Measurements from ENCODE around the gene SYT14.

SYT14 gene

GRCh38 chr1:210217482-210217881 is 279.5 kb downstream of the SYT14 start:
- no peaks in the 10 kb centered on the region for H3K79me2 ChIP-seq (ENCODE audit: insufficient read depth, low read length)
- H3K9ac ChIP-seq (ENCODE audit: low read length), result no peak overlapping the region
- H3K9me2 ChIP-seq (replicated peaks; ENCODE audit: insufficient read depth, low read length), result no peaks in the 10 kb centered on the region
- no peaks in the 10 kb centered on the region for H3F3A ChIP-seq (ENCODE audit: insufficient read depth)
- TF ChIP-seq CTCF (IDR thresholded peaks at IDR 0.05; ENCODE audit: insufficient read depth, low read length, poor library complexity, severe bottlenecking), result no peak
- no peak for TF ChIP-seq EZH2phosphoT487 (conservative IDR thresholded peaks at IDR 0.05; ENCODE audit: low read length)
- no peaks in the 10 kb centered on the region for H4K20me1 ChIP-seq (ENCODE audit: low read depth, low read length)
- no peak overlapping the region for H3K4me3 ChIP-seq (ENCODE audit: insufficient read depth, low read length, poor library complexity, severe bottlenecking)
- no peak overlapping the region for H3K4me2 ChIP-seq (ENCODE audit: low read depth, low read length, poor library complexity, severe bottlenecking)
- H3K27ac ChIP-seq (ENCODE audit: low read depth, low read length), result no peak overlapping the region
- H3K9me3 ChIP-seq (ENCODE audit: insufficient read depth, low read length), result no peaks in the 10 kb centered on the region
- H3K27me3 ChIP-seq (ENCODE audit: low read length), result no peaks in the 10 kb centered on the region
- H3K36me3 ChIP-seq (ENCODE audit: low read length), result no peaks in the 10 kb centered on the region
- no peak overlapping the region for H2AFZ ChIP-seq (ENCODE audit: low read depth, low read length, severe bottlenecking)

GRCh38 chr1:210218047-210218446 is 280.0 kb downstream of the SYT14 start:
- Histone ChIP-seq H2AFZ (ENCODE audit: low read depth, low read length, severe bottlenecking) (no peak overlapping the region), H3K9ac (ENCODE audit: low read length) (no peak overlapping the region), H3K36me3 (ENCODE audit: low read length) (no peaks in the 10 kb centered on the region), H3K79me2 (ENCODE audit: insufficient read depth, low read length) (no peaks in the 10 kb centered on the region), H3K27me3 (ENCODE audit: low read length) (no peaks in the 10 kb centered on the region), H3K4me2 (ENCODE audit: low read depth, low read length, poor library complexity, severe bottlenecking) (no peak overlapping the region), H3F3A (ENCODE audit: insufficient read depth) (no peaks in the 10 kb centered on the region), H3K4me3 (ENCODE audit: insufficient read depth, low read length, poor library complexity, severe bottlenecking) (no peak overlapping the region), H3K9me3 (ENCODE audit: insufficient read depth, low read length) (no peaks in the 10 kb centered on the region), H3K27ac (ENCODE audit: low read depth, low read length) (no peak overlapping the region), H3K9me2 (replicated peaks; ENCODE audit: insufficient read depth, low read length) (no peaks in the 10 kb centered on the region), H4K20me1 (ENCODE audit: low read depth, low read length) (no peaks in the 10 kb centered on the region)
- TF ChIP-seq EZH2phosphoT487 (conservative IDR thresholded peaks at IDR 0.05; ENCODE audit: low read length), result no peak
- TF ChIP-seq CTCF (IDR thresholded peaks at IDR 0.05; ENCODE audit: insufficient read depth, low read length, poor library complexity, severe bottlenecking), result no peak
